Stimulated activated CD4-positive, alpha-beta T cell treated with anti-CD3 and anti-CD28 coated beads, Interleukin-15, amount 100 ng/mL, for 24 hours (primary cell): ENCODE results near the gene CCL19.
A peak's percentile ranks its signal among the peaks of the same experiment; 100 is the strongest.
"Not testable (repeated sequence)": the region's sequence is repeated elsewhere in the genome, so short reads cannot be mapped to it uniquely, and the experiment has no call there.

Experiments used
- DNase-seq: peaks from one replicate; pipeline ENCODE4 v3.0.0-alpha.2; 2020

Gene CCL19

DNA sequence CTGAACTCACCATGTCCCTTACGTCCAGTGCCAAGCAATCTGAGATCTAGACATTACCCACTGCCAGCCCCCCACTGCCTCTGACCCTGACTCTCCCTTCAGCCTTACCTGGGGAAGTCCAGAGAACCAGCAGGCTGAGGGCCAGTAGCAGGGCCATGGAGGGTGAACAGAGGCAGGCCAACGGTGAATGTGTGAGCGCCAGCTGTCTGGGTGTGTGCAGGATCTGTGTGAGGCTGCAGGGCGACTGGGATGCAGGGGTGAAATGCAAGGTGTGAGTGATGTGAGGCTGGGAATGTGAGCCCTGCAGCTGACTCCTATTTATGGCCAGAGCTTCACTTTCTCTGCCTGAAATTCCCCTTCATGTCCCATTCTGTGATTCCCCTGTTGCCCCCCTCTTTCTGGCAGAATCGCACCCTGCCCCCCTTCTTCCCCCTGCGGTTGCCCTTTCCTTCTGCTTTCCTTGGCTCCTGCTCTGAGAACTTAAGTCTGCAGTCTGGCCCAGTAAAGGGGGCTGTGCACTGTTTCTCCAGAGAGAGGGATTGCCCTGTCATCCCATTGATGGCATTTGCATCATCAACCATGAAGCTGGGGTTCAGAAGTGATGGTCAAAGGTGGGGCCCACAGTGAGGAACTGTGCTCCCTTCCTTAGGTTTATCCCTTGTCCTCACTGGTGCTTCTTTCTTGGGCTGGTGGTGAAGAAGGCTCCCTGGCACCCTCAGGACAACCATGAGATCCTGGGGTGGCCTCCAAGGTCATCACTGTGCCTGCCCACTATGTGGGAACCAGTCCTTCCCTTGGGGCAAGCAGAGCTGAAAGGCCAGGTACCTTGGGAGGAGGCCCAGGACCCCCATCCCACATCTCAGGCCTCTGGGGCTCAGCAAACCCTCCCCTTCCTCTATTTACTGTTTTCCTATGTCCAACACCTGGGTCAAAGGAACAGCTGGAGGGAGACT, at the start of gene CCL19:
Gene CCL19 (minus strand): TSS at position 294 of the 953 bp plus-strand sequence. CDS start 137 bp downstream, at position 157.
- no peak for DNase-seq

DNA sequence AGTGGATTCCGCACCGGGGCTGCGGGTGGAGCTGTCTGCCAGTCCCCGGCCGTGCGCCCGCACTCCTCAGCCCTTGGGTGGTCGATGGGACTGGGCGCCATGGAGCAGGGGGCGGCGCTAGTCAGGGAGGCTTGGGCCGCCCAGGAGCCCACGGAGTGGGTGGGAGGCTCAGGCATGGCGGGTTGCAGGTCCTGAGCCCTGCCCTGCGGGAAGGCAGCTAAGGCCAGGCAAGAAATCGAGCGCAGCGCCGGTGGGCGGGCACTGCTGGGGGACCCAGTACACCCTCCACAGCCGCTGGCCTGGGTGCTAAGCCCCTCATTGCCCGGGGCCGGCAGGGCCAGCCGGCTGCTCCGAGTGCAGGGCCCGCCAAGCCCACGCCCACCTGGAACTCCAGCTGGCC, 49.1 kb upstream of the CCL19 start:
- not testable (repeated sequence) for DNase-seq

DNA sequence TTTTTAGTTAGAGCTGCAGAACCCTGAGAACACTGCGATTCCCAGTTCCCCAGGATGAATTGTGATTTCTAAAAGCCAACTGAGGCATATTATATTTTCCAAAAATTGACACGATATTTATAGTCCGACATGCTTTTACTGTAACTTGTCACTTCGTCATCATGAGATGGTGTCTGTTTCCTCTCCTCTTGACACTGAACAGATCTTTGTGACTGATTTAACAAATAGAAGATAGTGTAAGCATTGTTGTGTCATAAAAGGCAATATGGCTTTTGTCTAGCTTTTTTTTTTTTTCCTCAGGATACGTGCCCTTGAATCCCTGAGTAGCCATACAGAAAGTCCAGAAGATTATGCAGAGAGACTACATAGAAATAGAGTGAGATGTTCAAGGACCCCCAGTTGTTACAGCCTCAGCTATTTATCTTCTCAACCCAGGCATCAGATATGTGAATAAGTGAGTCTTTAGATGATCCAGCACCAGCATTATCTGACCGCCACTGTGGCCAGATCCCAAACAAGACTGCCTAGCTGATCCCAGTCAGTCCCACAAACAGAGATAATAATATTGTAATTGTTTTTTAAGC, 46.7 kb upstream of the CCL19 start:
- no peak for DNase-seq

DNA sequence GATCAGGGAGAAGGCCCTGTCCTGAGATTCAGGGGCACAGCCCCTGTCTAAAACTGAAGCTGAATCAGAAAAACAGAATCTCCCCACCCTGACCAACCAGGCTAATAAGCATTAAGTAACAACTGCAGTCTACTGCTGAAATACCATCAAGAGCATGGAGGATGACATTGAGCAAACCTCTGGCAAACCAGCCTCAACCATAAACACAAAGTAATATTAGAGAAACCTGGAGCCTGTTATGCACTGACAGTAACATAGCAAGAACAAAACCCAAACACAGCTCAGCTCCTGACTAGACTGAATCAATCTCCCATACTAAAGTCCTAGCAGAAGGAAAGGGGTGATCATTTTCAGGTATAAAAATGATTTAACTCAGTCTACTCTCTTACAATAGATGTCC, 43.6 kb upstream of the CCL19 start:
- DNase-seq: no peak

DNA sequence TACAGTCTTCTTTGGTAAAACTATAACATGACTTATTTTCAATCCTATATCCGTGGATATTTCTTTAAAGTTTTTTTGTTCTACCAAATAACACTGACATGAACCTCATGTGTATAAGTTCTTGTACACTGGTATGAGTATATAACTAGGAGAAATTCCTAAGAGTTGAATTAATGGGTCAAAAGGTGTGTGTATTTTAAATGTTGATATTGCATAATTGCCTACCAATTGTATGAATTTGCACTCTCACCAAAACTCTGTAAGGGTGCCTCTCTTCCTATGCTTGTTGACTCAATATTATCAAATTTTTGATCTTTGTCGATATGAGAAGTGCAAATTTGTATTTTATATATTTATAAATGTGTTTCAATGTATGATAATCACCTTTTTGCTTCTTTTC, 41.8 kb upstream of the CCL19 start:
- no peak for DNase-seq

DNA sequence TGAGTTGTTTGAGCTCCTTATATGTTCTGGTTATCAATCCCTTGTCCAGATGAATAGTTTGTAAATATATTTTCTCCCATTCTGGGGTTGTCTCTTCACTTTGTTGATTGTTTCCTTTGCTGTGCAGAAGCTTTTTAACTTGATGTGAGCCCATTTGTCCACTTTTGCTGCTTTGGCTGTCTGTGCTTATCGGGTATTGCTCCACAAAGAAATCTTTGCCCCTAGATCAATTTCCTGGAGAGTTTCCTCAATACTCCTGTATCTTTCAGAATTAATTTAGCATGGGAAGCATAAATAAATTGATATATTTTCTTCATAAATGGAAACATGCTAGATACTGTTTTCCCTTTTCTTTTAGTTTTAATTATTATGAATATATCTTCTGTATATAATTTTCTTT, 41.4 kb upstream of the CCL19 start:
- DNase-seq: no peak

DNA sequence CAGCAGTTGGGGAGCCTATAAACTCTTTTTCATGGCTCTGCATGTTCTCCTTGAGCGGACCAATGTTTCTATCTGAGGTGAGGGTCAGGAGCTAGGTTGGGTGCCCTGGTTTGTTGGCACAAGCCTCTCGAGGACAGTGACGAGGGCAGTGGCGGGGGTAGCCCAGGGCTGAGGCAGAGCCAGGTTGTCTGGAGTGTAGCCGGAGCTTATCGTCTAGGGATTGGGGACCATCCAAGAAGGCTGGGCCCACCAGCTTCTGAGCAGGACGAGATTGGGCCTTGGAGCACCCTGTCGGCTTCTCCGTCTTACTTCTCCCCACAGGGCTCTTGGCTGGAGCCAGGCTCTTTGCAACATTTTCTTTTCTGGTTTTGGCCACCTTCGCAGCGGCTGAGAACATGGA, 32.1 kb upstream of the CCL19 start:
- no peak for DNase-seq

DNA sequence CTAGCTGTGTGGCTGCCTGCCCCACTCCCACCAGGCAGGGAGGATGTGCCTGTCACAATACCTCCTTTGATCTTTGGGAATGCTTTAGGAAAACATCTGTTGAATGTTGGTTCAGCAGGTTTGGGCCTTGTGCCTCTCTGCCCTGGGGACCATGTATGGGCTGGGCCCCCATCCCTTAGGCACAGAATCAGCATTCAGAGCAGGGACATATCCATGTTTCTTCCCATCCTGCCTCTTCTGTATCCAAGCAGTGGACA, 28.6 kb upstream of the CCL19 start:
- not testable (repeated sequence) for DNase-seq

DNA sequence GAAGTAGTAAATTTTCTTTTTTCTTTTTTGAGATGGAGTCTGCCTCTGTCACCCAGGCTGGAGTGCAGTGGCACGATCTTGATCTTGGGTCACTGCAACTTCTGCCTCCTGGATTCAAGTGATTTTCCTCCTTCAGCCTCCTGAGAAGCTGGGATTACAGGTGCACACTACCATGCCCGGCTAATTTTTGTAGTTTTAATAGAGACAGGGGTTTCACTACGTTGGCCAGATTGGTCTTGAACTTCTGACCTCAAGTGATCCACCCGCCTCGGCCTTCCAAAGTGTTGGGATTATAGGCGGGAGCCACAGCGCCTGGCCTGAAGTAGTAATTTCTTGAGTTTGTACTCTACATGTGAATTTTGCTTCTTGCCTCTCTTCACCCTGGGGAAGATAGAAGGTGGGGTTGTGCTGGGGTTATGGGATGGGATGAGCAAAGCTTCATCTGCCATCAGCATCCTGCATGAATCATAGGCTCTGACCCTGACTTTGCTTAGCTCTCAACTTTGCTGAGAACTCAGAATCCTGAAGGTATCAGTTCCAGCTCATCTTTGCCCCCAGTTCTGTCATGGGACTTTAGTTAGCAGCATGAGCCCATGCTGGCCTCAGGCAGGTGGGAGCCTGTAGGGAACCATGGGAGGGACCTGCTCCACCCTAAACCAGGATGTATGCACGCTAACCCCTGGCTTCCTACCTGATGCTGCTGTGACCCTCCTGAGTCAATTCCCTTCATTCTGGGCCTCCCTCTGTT, 28.1 kb upstream of the CCL19 start:
- no peak for DNase-seq

DNA sequence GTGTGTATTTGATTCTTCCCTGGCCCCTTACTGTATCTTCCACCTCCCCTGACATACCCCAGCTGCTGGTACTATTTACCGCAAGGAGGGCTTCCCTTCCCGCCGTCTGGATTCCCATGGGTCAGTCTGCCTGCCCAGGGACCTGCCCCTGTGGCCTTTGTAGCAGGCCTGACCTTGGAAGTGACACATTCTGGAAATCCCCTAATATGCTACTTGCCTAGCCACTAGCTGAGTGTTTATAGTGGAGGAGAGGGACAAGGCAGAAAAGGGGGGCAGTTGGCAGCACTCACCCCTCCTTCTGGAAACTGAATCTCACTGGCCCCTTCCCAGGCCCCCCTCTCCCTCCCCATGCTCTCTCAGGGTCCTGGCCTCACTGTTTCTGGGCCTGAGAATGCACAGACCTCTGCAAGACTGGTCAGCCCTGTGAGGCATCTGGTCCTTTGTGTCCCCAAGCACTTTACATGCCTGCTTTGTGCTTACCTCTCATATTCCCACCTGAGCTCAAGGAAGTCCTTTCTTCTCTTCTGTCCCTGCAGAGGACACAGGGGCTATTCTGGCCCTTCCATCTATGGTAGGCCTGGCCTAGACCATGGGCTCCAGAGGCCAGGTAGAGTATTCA, 27.0 kb upstream of the CCL19 start:
- no peak for DNase-seq

DNA sequence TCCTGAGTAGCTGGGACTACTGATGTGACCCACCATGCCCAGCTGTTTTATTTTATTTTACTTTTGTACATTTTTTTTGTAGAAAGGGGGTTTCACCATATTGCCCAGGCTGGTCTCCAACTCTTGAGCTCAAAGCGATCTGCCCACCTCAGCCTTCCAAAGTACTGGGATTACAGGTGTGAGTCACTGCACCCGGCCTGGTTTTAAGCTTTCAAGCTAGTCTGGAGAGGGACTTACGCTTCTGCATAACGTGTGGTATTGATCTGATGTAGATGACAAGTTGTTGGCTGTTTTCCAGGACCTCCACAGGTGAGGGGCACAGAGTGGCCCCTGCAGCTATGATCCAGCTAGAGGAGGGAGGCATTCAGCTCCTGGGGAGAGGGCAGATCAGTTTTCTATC, 25.6 kb upstream of the CCL19 start:
- no peak for DNase-seq

DNA sequence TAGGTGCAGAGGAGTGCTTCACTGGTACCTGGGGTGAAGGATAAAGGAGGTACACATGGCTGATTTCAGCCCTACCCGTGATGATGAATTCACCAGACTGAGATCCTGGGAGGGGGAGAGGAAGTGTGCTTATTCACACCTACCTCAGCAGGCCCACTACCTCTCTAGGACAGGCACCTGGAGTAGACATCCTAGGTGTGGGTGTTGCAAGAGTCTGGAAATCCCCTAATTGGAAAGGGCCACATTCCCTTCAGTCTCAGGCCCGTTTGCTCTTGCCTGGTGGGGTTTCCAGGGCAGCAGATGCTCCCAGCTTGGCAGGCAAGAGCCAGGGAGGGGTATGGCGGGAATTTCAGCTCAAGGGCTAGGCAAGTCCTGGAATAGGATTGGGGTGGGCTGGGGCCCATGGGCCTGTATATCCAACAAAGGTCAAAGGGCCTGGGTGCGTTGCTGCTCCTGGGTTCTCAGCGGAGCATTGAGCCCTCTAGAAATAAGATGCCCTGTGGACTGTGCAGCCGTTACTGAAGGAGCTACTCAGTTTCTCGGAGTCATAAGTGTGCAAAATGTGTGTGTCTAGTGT, 24.7 kb upstream of the CCL19 start:
- no peak for DNase-seq

DNA sequence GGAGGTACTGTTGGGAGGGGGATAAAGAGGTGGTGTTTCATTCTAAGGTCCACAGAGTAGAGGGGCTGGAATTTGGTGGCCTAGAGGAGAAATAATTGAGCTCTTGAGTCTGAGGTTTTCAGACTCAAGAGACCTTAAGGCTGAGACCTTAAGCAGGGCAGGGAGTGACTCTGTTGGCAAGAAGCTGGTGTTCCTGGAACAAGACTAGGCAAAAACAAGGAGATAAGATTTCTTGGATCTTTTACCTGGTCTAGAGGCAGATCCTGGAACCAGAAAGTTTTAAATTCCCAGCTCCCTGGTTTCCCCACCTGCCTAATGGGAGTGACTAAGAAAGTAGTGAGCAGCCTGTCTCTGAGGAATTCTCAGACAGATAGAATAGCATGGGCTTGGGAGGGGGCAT, 22.9 kb upstream of the CCL19 start:
- DNase-seq: no peak

DNA sequence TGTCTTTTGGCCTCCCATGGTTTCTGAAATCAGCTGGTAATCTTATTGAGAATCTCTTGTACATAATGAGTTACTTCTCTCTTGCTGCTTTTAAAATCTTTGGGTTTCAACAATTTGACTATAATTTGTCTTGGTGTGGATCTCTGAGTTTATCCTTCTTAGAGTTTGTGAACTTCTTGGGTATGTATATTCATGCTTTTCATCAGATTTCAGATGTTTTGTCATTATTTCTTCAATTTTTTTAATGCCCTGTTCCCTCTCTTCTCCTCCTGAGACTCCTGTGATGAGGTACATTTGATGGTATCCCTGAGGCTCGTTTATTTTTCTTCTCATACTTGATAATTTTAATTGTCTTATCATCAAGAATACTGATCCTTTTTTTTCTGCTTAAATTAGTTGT, 21.1 kb upstream of the CCL19 start:
- no peak for DNase-seq

DNA sequence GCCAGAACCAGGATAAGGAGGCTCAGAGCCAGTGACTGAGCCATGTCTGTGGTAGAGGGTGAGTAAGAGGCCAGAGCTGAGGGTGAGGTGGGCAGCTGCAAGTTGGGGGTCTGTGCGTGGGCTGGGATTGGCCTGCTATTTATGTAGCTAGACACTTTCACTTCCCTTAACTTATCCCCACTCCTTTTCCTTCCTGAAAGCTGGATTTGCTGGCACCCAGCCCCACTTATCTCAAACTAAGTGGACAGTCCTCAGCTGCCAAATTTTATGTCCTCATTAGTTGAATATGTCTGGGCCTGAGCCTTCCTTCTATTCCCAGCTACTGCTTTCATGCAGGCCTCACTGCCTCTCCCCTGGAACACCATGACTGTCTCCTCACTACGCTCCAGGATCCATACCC, 18.9 kb upstream of the CCL19 start, which contains the start of gene CCL21:
Gene CCL21 (minus strand): TSS at position 114 of the 400 bp plus-strand sequence. CDS start 70 bp downstream, at position 44.
- DNase-seq: no peak

DNA sequence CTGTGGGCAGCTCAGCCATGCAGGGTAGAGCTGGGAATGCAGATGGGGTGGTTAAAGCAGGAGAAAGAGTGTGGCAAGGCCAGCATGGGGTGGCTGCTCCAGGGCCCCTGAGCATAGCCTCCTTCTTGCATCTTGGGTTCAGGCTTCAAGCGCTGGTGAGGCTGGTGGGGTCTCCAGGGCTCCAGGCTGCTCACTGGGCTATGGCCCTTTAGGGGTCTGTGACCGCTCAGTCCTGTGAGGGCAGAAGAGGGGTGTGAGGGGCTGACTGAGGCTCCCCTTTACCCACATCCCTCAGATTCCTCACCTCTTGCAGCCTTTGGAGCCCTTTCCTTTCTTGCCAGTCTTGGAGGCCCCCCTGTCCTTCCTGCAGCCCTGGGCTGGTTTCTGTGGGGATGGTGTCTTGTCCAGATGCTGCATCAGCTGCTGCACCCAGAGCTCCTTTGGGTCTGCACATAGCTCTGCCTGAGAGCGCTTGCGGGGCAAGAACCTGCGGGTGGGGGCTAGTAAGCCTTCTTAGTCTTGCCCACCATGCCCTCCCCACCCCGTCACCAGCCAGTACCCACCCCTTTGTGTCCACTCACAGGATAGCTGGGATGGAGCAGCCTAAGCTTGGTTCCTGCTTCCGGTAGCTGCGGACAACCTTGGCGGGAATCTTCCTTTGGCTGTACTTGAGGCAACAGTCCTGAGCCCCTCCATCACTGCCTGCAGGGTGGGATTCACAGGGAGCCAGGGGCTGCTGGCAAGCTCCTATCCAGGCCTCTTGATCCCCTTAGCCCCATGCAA, 18.3 kb upstream of the CCL19 start:
- no peak for DNase-seq

DNA sequence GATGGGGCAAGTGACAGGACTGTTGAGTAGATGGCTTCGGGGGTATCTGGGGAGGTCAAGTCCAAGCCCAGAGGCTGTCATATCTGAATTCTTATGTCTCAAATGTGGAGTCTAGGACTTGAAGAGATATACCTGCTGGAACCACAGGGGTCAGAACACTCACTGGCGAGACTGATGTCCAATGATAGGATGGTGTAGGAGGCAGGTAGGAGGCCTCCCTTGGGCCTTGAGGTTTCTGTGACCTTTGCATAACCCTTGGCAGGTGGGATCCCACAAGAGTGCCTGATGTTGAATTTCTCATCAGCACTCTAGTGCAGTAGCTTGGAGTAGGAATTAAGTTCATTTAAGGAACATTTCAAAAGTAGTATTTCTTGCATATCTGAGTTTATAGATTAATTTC, 16.1 kb upstream of the CCL19 start:
- no peak for DNase-seq

DNA sequence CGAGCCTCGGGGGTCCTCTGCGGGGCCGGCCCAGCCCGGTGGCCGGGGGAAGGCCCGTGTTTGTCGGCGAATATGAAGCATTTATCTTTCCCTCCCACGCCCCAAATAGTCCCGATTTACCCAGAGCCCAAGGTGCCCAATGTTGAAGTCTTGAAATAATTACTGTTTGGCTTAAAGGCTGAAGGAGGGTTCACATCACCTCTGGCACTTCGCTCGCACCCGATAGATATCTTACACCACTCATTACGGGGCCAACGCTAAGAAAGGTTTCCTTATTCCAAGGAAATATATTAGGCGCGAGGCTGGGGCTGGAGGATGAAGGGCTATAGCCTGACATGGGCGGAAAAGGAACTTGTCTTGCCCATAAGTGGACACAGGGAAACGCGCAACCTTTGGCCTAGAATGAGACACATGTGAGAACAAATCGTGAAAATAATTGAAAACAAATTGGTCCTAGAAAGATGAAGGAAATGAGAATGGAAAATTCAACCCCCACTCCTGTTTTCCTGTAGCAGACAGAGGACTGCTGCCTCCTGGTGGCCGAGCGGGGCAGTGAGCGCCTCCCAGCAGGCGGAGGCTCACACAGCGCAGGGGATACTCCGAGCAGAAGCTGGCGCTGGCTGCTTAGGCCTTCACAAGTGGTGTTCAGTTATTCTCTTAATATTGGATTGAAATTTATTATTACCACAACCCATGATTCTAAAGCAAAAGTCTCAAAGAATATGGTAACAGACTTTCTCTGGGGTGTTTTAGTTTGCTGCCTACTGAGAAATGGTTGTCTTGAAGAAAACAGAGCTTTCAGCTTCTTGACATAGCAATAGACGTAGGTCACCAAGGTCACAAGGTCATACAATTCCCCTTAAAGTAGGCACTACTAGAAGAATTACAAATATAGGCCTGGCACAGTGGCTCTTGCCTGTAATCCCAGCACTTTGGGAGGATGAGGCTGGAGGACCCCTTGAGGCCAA, 11.0 kb upstream of the CCL19 start:
- peak; percentile 90 for DNase-seq

DNA sequence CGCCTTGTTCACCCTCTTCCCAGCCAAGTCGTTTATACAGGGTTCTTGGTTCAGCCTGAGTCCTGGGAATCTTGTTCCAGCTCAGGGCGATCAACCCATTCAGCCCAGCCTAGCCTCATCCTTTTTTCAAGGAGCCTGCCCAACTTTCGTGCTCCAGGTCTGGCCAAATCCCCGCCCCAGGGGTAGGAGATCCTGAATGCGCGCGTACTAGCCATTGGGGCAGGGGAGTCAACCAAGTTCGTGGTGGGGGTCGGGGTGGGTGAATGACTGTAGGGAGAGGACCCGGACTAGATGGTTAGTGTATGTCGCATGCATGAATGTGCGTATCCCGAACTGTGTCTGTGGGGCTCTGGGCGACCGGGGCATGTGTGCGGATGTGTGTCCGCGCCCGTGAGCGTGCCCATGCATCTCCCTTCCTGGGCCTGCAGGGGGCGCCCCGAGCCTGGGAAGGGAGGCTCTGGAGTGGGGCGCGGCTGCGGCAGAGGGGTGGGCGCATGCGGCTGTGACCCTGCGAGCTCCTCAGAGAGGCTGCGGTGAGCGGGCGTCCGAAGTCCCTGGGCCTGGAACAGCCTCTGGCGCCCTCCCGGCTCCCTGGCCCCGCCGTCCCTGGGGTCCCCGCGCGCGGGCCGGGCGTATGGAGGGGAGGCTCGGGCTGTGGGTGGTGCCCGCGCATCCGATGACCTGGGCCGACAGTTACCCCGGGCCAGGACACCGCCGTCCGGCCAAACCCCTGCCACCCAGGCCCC, 10.1 kb upstream of the CCL19 start:
- peak; percentile 86 for DNase-seq

DNA sequence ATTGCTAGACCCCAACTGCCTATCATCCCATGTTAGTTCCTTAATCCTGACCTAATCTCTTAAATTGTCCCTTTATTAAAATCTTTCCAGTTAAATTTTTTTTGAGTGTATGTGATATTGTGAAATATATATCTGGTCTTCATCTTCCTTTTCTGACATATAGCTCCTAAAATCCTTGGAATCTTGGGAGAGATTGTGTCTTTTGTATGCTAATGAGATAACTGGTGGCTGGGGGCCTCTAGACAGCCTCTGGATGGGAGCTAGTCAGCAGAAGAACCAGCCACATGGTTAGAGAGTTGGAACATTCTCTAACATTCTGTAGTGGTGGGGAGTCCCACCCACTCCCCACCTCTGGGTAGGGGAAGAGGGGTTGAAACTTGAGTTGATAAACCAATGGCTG, 3.7 kb upstream of the CCL19 start:
- no peak for DNase-seq
